ENCODE measurements around the gene PTGS1. TPM values are rescaled to one million over a fixed set of nuclear protein-coding genes. Genes with fewer than 3 reads are reported as not detected.

The PTGS1 gene
- total RNA-seq, 1 donor from 2014 or later: 0.04 TPM

Other genes with a start within 250 kb of the PTGS1 start
- 37.3 and 42.7 TPM in 2 replicates for gene NDUFA8, start 211.2 kb upstream of the PTGS1 start, total RNA-seq
- gene MORN5, start 211.1 kb upstream of the PTGS1 start, total RNA-seq: not detected in 2 replicates
- 0.07 and 0.84 TPM in 2 replicates for gene LHX6, start 142.1 kb upstream of the PTGS1 start, total RNA-seq
- 17.9 and 21.1 TPM in 2 replicates for gene RBM18, start 106.2 kb upstream of the PTGS1 start, total RNA-seq
- gene MRRF, start 106.1 kb upstream of the PTGS1 start, total RNA-seq: 33.8 and 46.2 TPM in 2 replicates
- not detected in 2 replicates for gene OR1J1, start 106.9 kb downstream of the PTGS1 start, total RNA-seq
- gene OR1J2, start 139.8 kb downstream of the PTGS1 start, total RNA-seq: not detected in 2 replicates
- not detected in 2 replicates for gene OR1J4, start 148.1 kb downstream of the PTGS1 start, total RNA-seq
- not detected in 2 replicates for gene OR1N1, start 156.3 kb downstream of the PTGS1 start, total RNA-seq
- not detected in 2 replicates for gene OR1N2, start 182.1 kb downstream of the PTGS1 start, total RNA-seq
- gene OR1L8, start 212.4 kb downstream of the PTGS1 start, total RNA-seq: 0.67 TPM in 1 of 2 replicates, not detected in the other
- not detected in 2 replicates for gene OR1Q1, start 243.7 kb downstream of the PTGS1 start, total RNA-seq